Keratinocyte (primary cell): ENCODE measurements around the gene KRTAP10-12. TPM values are rescaled to one million over a fixed set of nuclear protein-coding genes. Genes with fewer than 3 reads are reported as not detected.

Experiments used
- DNase-seq: peaks from one replicate; pipeline ENCODE4 v3.0.0-alpha.2; 2011; ENCODE audit warnings: low read depth, missing footprints, low spot score
- FAIRE-seq: peaks from 2 replicates; lab custom pipeline; 2011; peaks lifted over from hg19 to GRCh38; lab: Jason Lieb, UNC
- H2AFZ ChIP-seq: 2 replicates; pipeline ENCODE4 v1.6.0; 2012; ENCODE audit warnings: low read length, control low read depth, inconsistent platforms; ENCODE audit not compliant: control insufficient read depth
- H3K27ac ChIP-seq: 2 replicates; pipeline ENCODE4 v1.5.1; 2011; ENCODE audit warnings: low read length; ENCODE audit not compliant: control insufficient read depth, insufficient read depth
- H3K27me3 ChIP-seq: 3 replicates; pipeline ENCODE4 v1.6.0; 2011; ENCODE audit warnings: low read length; ENCODE audit not compliant: control insufficient read depth, insufficient read depth; ENCODE audit errors: extremely low read depth
- H3K36me3 ChIP-seq, 2 experiments: 2 replicates in 1 of 2; 3 replicates in 1 of 2; pipeline ENCODE4 v1.5.1; 2011; ENCODE audit warnings: low read length in 2 of 2, mild to moderate bottlenecking in 1 of 2; ENCODE audit not compliant: control insufficient read depth in 2 of 2, insufficient read depth in 2 of 2; ENCODE audit errors: extremely low read depth in 1 of 2
- H3K4me1 ChIP-seq: 3 replicates; pipeline ENCODE4 v1.5.1; 2011; ENCODE audit warnings: low read length; ENCODE audit not compliant: control insufficient read depth, insufficient read depth; ENCODE audit errors: extremely low read depth
- H3K4me2 ChIP-seq: 3 replicates; pipeline ENCODE4 v1.6.0; 2011; ENCODE audit warnings: low read depth, low read length; ENCODE audit not compliant: control insufficient read depth, insufficient read depth; ENCODE audit errors: extremely low read depth
- H3K4me3 ChIP-seq, 3 experiments: fragments of 200-600 bp in 1 of 3; sonication (generic) in 1 of 3; 2 replicates in 2 of 3; 3 replicates in 1 of 3; pipeline ENCODE4 v1.5.1; 2011 to 2016; ENCODE audit warnings: low read length in 3 of 3, mild to moderate bottlenecking in 3 of 3, control low read depth in 2 of 3, inconsistent platforms in 1 of 3, low read depth in 1 of 3, mixed read lengths in 1 of 3, mixed run types in 1 of 3, moderate library complexity in 1 of 3; ENCODE audit not compliant: control insufficient read depth in 2 of 3, insufficient read depth in 2 of 3; ENCODE audit errors: extremely low read depth in 1 of 3
- H3K79me2 ChIP-seq: 2 replicates; pipeline ENCODE4 v1.6.0; 2012; ENCODE audit warnings: low read length; ENCODE audit not compliant: control insufficient read depth, insufficient read depth
- H3K9ac ChIP-seq: 3 replicates; pipeline ENCODE4 v1.6.0; 2011; ENCODE audit warnings: low read length; ENCODE audit not compliant: control insufficient read depth, insufficient read depth; ENCODE audit errors: extremely low read depth
- H3K9me1 ChIP-seq: 3 replicates; pipeline ENCODE4 v1.6.0; 2011; ENCODE audit warnings: low read length; ENCODE audit not compliant: control insufficient read depth, insufficient read depth; ENCODE audit errors: extremely low read depth
- H3K9me3 ChIP-seq: 2 replicates; pipeline ENCODE4 v1.5.1; 2012; ENCODE audit warnings: low read depth, low read length; ENCODE audit not compliant: control insufficient read depth
- H4K20me1 ChIP-seq: 3 replicates; pipeline ENCODE4 v1.6.0; 2011; ENCODE audit warnings: low read length; ENCODE audit not compliant: control insufficient read depth, insufficient read depth; ENCODE audit errors: extremely low read depth
- EZH2 ChIP-seq: IDR thresholded peaks from one replicate; pipeline ENCODE4 v1.6.1; 2012; ENCODE audit warnings: inconsistent platforms, mild to moderate bottlenecking, low read length, moderate library complexity
- dilution Hi-C: fragments of 300-500 bp; cut with MboI; formaldehyde crosslinking; loops from one replicate; pipeline ENCODE4 v1.7.0; 2020; ENCODE audit warnings: low sequenced_read_pairs; ENCODE audit not compliant: extremely low pct_ligation_motif_present
- polyA plus RNA-seq, 5 experiments: library from polyadenylated mRNA; depleted of rRNA in 3 of 5; stranded (reverse) in 3 of 5; stranded (forward) in 1 of 5; unstranded in 1 of 5; fragments of >200 nt; gene quantifications; 1 replicate in 1 of 5; 2 replicates in 3 of 5; 3 replicates in 1 of 5; pipeline versions ENCODE4 v1.2.1 to v1.2.3, GENCODE V29; 2011 to 2012; ENCODE audit warnings: missing spikeins in 2 of 5, low read depth in 1 of 5, low replicate concordance in 1 of 5
- TF ChIP-seq, protein P1 (sequence below), 3 experiments: IDR thresholded peaks in 1 of 3; conservative IDR thresholded peaks in 1 of 3; optimal IDR thresholded peaks in 1 of 3; 2 replicates in 2 of 3; 3 replicates in 1 of 3; pipeline versions ENCODE3 to v1.5.1; 2011; ENCODE audit warnings: low read length in 3 of 3, mild to moderate bottlenecking in 3 of 3, moderate library complexity in 2 of 3, control low read depth in 1 of 3, inconsistent platforms in 1 of 3; ENCODE audit not compliant: insufficient read depth in 2 of 3; ENCODE audit errors: extremely low read depth in 1 of 3

Gene KRTAP10-12
- polyA plus RNA-seq, 1 donor (not counting 4 experiments of a cell fraction or from before 2014, with no cell fraction given) = not detected

DNA sequence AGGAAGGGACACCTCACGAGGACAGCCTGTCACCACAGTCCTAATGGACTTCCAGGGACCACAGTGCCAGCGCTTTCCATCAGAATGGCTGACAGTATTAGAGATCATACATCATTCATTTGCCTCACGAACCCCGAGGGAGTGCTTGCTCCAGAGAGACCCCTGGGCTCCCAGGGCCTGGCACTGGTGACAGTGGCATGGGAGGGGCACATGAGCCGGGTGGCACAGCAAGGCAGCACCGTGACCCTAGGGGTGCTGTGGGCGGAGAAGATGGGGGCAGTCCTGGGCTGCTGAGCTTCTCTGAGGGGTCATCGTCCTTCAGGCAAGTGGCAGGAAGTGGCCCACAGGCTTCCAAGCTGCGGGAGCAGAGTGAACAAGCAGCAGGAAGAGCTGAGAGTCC, 30.8 kb downstream of the KRTAP10-12 start:
- H3K27ac ChIP-seq = no peak overlapping the region
- no peaks in the 10 kb centered on the region for H3K36me3 ChIP-seq
- TF ChIP-seq EZH2 = no peak
- TF ChIP-seq, protein P1, sequence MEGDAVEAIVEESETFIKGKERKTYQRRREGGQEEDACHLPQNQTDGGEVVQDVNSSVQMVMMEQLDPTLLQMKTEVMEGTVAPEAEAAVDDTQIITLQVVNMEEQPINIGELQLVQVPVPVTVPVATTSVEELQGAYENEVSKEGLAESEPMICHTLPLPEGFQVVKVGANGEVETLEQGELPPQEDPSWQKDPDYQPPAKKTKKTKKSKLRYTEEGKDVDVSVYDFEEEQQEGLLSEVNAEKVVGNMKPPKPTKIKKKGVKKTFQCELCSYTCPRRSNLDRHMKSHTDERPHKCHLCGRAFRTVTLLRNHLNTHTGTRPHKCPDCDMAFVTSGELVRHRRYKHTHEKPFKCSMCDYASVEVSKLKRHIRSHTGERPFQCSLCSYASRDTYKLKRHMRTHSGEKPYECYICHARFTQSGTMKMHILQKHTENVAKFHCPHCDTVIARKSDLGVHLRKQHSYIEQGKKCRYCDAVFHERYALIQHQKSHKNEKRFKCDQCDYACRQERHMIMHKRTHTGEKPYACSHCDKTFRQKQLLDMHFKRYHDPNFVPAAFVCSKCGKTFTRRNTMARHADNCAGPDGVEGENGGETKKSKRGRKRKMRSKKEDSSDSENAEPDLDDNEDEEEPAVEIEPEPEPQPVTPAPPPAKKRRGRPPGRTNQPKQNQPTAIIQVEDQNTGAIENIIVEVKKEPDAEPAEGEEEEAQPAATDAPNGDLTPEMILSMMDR (optimal IDR thresholded peaks at IDR 0.05 in 1 of 3, IDR thresholded peaks at IDR 0.05 in 1 of 3, conservative IDR thresholded peaks at IDR 0.05 in 1 of 3; ENCODE audit: extremely low read depth in 1 of 3, insufficient read depth in 2 of 3, low read length in 3 of 3) = no peak
- H3K9ac ChIP-seq = no peak overlapping the region
- no peaks in the 10 kb centered on the region for H3K79me2 ChIP-seq
- no peak overlapping the region for H3K4me3 ChIP-seq
- no peak overlapping the region for H2AFZ ChIP-seq
- H4K20me1 ChIP-seq = no peaks in the 10 kb centered on the region
- H3K9me3 ChIP-seq = no peaks in the 10 kb centered on the region
- FAIRE-seq (no peak), DNase-seq (no peak)
- no peaks in the 10 kb centered on the region for H3K9me1 ChIP-seq
- dilution Hi-C loops = loop anchor here (25.0 kb wide), 1 partner anchor 240 kb away; no protein-coding TSS in a partner anchor
- no peak overlapping the region for H3K4me2 ChIP-seq
- H3K4me1 ChIP-seq = no peaks in the 10 kb centered on the region
- H3K27me3 ChIP-seq = peaks cover 24% of the 10 kb centered on the region

GRCh38 chr21:44728716-44729115, 31.7 kb downstream of the KRTAP10-12 start:
- Histone ChIP-seq H3K79me2 (no peaks in the 10 kb centered on the region), H4K20me1 (no peaks in the 10 kb centered on the region), H2AFZ (no peak overlapping the region), H3K27me3 (peaks cover 15% of the 10 kb centered on the region), H3K9me3 (no peaks in the 10 kb centered on the region), H3K9me1 (no peaks in the 10 kb centered on the region), H3K9ac (no peak overlapping the region), H3K4me1 (no peaks in the 10 kb centered on the region), H3K27ac (no peak overlapping the region), H3K4me3 (no peak overlapping the region), H3K36me3 (no peaks in the 10 kb centered on the region), H3K4me2 (no peak overlapping the region)
- dilution Hi-C loops = loop anchor here (25.0 kb wide), 1 partner anchor 241 kb away; no protein-coding TSS in a partner anchor
- FAIRE-seq (no peak), DNase-seq (no peak)
- TF ChIP-seq, protein P1 (optimal IDR thresholded peaks at IDR 0.05 in 1 of 3, IDR thresholded peaks at IDR 0.05 in 1 of 3, conservative IDR thresholded peaks at IDR 0.05 in 1 of 3; ENCODE audit: extremely low read depth in 1 of 3, insufficient read depth in 2 of 3, low read length in 3 of 3) = no peak
- no peak for TF ChIP-seq EZH2
